ENCODE measurements around the gene CD300E. TPM values are rescaled to one million over a fixed set of nuclear protein-coding genes. Genes with fewer than 3 reads are reported as not detected.
A peak's percentile ranks its signal among the peaks of the same experiment; 100 is the strongest.

Gene CD300E
- total and polyA plus RNA-seq, 2 of the 13 experiments (the other 11 are each of a cell fraction or from before 2014, with no cell fraction given): not detected

DNA sequence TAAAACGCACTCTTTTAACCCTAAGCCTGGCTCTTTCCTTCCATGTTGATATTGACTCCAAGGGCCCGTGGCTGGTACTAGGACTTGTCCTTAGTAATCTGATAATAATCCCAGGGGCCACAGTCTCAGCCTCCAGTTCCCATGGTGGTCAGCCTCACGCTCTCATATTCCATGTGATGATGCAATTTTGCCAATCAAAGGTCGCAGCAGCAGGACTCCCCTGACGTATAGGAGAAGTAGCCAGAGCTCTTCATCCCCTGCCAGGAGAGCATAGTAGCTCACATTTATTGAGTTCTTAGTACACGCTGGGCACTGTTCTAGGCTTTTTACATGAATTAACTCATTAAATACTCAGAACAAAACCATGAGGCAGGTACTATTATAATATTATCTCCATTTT lies 46.8 kb upstream of the CD300E start:
- 21% methylated on average over 6 of the region's 6 CpGs for WGBS (ENCODE audit: low lambda C conversion rate)
- in situ Hi-C loops (cut with HindIII; ENCODE audit: extremely low pct_ligation_motif_present, low pct_unique_long_range_greater_than_20kb): no loop called here
- no peak overlapping the region for H3K4me2 ChIP-seq (ENCODE audit: low read depth, low read length)
- H2AFZ ChIP-seq (ENCODE audit: low read length): no peak overlapping the region
- intact Hi-C loops (cut with micrococcal nuclease; ENCODE audit: unreplicated experiment): no loop called here
- TF ChIP-seq TP53 (CRISPR knock-in tag; conservative IDR thresholded peaks at IDR 0.05) (no peak), CEBPB (IDR thresholded peaks at IDR 0.05; ENCODE audit: borderline replicate concordance, low read depth, low read length) (peak; percentile 62; the same call in 1 of the 2 replicates), CEBPG (CRISPR knock-in tag; IDR thresholded peaks at IDR 0.05) (0 out of 2 replicates have a peak, but pooled peaks have one; percentile 4)
- H3K27ac ChIP-seq (ENCODE audit: extremely low read length, insufficient read depth, low read length): no peak overlapping the region
- no peaks in the 10 kb centered on the region for H3K36me3 ChIP-seq (replicated peaks in 1 of 2; ENCODE audit: control insufficient read depth in 1 of 2, insufficient read depth in 2 of 2, low read length in 2 of 2)
- no peaks in the 10 kb centered on the region for H3K9me3 ChIP-seq (ENCODE audit: low read length)
- H4K20me1 ChIP-seq (ENCODE audit: insufficient read depth, low read length): peaks cover 4% of the 10 kb centered on the region
- no peaks in the 10 kb centered on the region for H3K4me1 ChIP-seq (ENCODE audit: insufficient read depth, low read length)
- no peak overlapping the region for H3K4me3 ChIP-seq (replicated peaks in 1 of 3; ENCODE audit: insufficient read depth in 1 of 3, low read depth in 2 of 3, low read length in 3 of 3)
- no peak overlapping the region for H3K9ac ChIP-seq (ENCODE audit: insufficient read depth, low read depth, low read length)
- no TSS peak for BruUV-seq (replicated peaks)
- no peak for FAIRE-seq
- CTCF ChIA-PET (ENCODE audit: low intra/inter-chr PET ratio, low total read pairs): no interaction called here
- POLR2A ChIA-PET: interaction anchor here (1.5 kb wide), 1 partner anchor 66 kb away, joined by 6 read pairs; no protein-coding TSS in a partner anchor
- no peak for ATAC-seq
- H3K27me3 ChIP-seq (ENCODE audit: control insufficient read depth in 1 of 2, insufficient read depth in 2 of 2, low read length in 2 of 2): peaks cover 0 to 5% of the 10 kb centered on the region in 2 experiments; a peak in 2 of 5 replicates
- DNase-seq (ENCODE audit: low spot score): no peak
- no peaks in the 10 kb centered on the region for H3K79me2 ChIP-seq (ENCODE audit: insufficient read depth, low read length)

- Histone ChIP-seq H3K9me3 (ENCODE audit: low read length) (no peaks in the 10 kb centered on the region), H3K36me3 (replicated peaks in 1 of 2; ENCODE audit: control insufficient read depth in 1 of 2, insufficient read depth in 2 of 2, low read length in 2 of 2) (no peaks in the 10 kb centered on the region), H3K27ac (ENCODE audit: extremely low read length, insufficient read depth, low read length) (no peak overlapping the region), H3K79me2 (ENCODE audit: insufficient read depth, low read length) (no peaks in the 10 kb centered on the region), H3K9ac (ENCODE audit: insufficient read depth, low read depth, low read length) (no peak overlapping the region), H2AFZ (ENCODE audit: low read length) (no peak overlapping the region), H3K4me1 (ENCODE audit: insufficient read depth, low read length) (no peaks in the 10 kb centered on the region), H3K4me3 (replicated peaks in 1 of 3; ENCODE audit: insufficient read depth in 1 of 3, low read depth in 2 of 3, low read length in 3 of 3) (no peak overlapping the region), H3K4me2 (ENCODE audit: low read depth, low read length) (no peak overlapping the region), H4K20me1 (ENCODE audit: insufficient read depth, low read length) (no peaks in the 10 kb centered on the region), H3K27me3 (ENCODE audit: control insufficient read depth in 1 of 2, insufficient read depth in 2 of 2, low read length in 2 of 2) (peaks cover 0 to 26% of the 10 kb centered on the region in 2 experiments; a peak in 3 of 5 replicates)
- in situ Hi-C loops (cut with HindIII; ENCODE audit: extremely low pct_ligation_motif_present, low pct_unique_long_range_greater_than_20kb) (no loop called here), intact Hi-C loops (cut with micrococcal nuclease; ENCODE audit: unreplicated experiment) (no loop called here)
- no TSS peak for BruUV-seq (replicated peaks)
- no peak for FAIRE-seq
- POLR2A ChIA-PET: no interaction called here
- 77% methylated on average over 3 of the region's 3 CpGs for WGBS (ENCODE audit: low lambda C conversion rate)
- CTCF ChIA-PET (ENCODE audit: low intra/inter-chr PET ratio, low total read pairs): no interaction called here
- no peak for DNase-seq (ENCODE audit: low spot score)
- ATAC-seq: no peak
- no peak for TF ChIP-seq ZFP82 (CRISPR knock-in tag; IDR thresholded peaks at IDR 0.05; ENCODE audit: borderline replicate concordance)
- TF ChIP-seq MATR3 (CRISPR knock-in tag; IDR thresholded peaks at IDR 0.05): no peak
- no peak for TF ChIP-seq ZNF121 (CRISPR knock-in tag; IDR thresholded peaks at IDR 0.05)
- no peak for TF ChIP-seq RCOR2 (CRISPR knock-in tag; IDR thresholded peaks at IDR 0.05)
- TF ChIP-seq NFE2L2 (IDR thresholded peaks at IDR 0.05; ENCODE audit: low read length): no peak
- TF ChIP-seq, protein P1, sequence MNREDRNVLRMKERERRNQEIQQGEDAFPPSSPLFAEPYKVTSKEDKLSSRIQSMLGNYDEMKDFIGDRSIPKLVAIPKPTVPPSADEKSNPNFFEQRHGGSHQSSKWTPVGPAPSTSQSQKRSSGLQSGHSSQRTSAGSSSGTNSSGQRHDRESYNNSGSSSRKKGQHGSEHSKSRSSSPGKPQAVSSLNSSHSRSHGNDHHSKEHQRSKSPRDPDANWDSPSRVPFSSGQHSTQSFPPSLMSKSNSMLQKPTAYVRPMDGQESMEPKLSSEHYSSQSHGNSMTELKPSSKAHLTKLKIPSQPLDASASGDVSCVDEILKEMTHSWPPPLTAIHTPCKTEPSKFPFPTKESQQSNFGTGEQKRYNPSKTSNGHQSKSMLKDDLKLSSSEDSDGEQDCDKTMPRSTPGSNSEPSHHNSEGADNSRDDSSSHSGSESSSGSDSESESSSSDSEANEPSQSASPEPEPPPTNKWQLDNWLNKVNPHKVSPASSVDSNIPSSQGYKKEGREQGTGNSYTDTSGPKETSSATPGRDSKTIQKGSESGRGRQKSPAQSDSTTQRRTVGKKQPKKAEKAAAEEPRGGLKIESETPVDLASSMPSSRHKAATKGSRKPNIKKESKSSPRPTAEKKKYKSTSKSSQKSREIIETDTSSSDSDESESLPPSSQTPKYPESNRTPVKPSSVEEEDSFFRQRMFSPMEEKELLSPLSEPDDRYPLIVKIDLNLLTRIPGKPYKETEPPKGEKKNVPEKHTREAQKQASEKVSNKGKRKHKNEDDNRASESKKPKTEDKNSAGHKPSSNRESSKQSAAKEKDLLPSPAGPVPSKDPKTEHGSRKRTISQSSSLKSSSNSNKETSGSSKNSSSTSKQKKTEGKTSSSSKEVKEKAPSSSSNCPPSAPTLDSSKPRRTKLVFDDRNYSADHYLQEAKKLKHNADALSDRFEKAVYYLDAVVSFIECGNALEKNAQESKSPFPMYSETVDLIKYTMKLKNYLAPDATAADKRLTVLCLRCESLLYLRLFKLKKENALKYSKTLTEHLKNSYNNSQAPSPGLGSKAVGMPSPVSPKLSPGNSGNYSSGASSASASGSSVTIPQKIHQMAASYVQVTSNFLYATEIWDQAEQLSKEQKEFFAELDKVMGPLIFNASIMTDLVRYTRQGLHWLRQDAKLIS (CRISPR knock-in tag; IDR thresholded peaks at IDR 0.05): no peak
- TF ChIP-seq ZNF569 (CRISPR knock-in tag; IDR thresholded peaks at IDR 0.05; ENCODE audit: borderline replicate concordance): no peak
- no peak for TF ChIP-seq BRF2 (CRISPR knock-in tag; IDR thresholded peaks at IDR 0.05)
- no peak for TF ChIP-seq CREB1 (IDR thresholded peaks at IDR 0.05)
- TF ChIP-seq CREB1 (CRISPR knock-in tag; IDR thresholded peaks at IDR 0.05): no peak
- no peak for TF ChIP-seq TSC22D2 (CRISPR knock-in tag; IDR thresholded peaks at IDR 0.05; ENCODE audit: borderline replicate concordance)
- no peak for TF ChIP-seq MAZ (IDR thresholded peaks at IDR 0.05; ENCODE audit: borderline replicate concordance, low read depth, low read length)
- TF ChIP-seq MAZ (CRISPR knock-in tag; IDR thresholded peaks at IDR 0.05; ENCODE audit: low read depth): no peak
These were observed 40.0 kb upstream of the CD300E start for GRCh38 chr17:74663561-74663960.

All from HepG2 (cell line).